Erythroblast (primary cell): Measurements from ENCODE around the gene PRDM11.

ENCODE experiments used
- GATA1 ChIP-seq: IDR thresholded peaks from 2 replicates; pipeline ENCODE4 v1.6.1; 2011; ENCODE audit warnings: low read depth, mild to moderate bottlenecking, control low read depth, low read length, moderate library complexity
- POLR2A ChIP-seq: IDR thresholded peaks from 2 replicates; pipeline ENCODE4 v1.6.1; 2011; ENCODE audit warnings: mild to moderate bottlenecking, low read length

GRCh38 chr11:45264839-45265515, 118.5 kb downstream of the PRDM11 start:
- TF ChIP-seq POLR2A (no peak), GATA1 (no peak)
